Hepatocyte (in vitro differentiated cells): ENCODE results near the gene F8A1. TPM values are rescaled to one million over a fixed set of nuclear protein-coding genes. Genes with fewer than 3 reads are reported as not detected.

Source experiments
- DNase-seq: peaks from one replicate; pipeline ENCODE4 v3.0.0-alpha.2; 2016; ENCODE audit warnings: low spot score
- H2AFZ ChIP-seq: fragments of 200-600 bp; sonication (generic); 2 replicates; pipeline ENCODE4 v1.6.0; 2016; ENCODE audit warnings: antibody characterized with exemption, mild to moderate bottlenecking
- H3K27ac ChIP-seq: fragments of 200-600 bp; sonication (generic); 2 replicates; pipeline ENCODE4 v1.5.1; 2016; ENCODE audit warnings: mild to moderate bottlenecking
- H3K27me3 ChIP-seq: fragments of 200-600 bp; sonication (generic); 2 replicates; pipeline ENCODE4 v1.6.1; 2016
- H3K36me3 ChIP-seq: fragments of 200-600 bp; sonication (generic); replicated peaks from 2 replicates; pipeline ENCODE4 v1.5.1; 2016; ENCODE audit warnings: low read depth; ENCODE audit not compliant: insufficient read depth
- H3K4me1 ChIP-seq: fragments of 200-600 bp; sonication (generic); 2 replicates; pipeline ENCODE4 v1.5.1; 2016; ENCODE audit warnings: mild to moderate bottlenecking, moderate library complexity; ENCODE audit not compliant: insufficient read depth
- H3K4me2 ChIP-seq: fragments of 200-600 bp; sonication (generic); 2 replicates; pipeline ENCODE4 v1.6.0; 2016
- H3K4me3 ChIP-seq: fragments of 200-600 bp; sonication (generic); 2 replicates; pipeline ENCODE4 v1.5.1; 2016; ENCODE audit warnings: mild to moderate bottlenecking
- H3K79me2 ChIP-seq: fragments of 200-600 bp; sonication (generic); 2 replicates; pipeline ENCODE4 v1.6.0; 2017; ENCODE audit warnings: mild to moderate bottlenecking
- H3K9me2 ChIP-seq: fragments of 200-600 bp; sonication (generic); replicated peaks from 2 replicates; pipeline ENCODE4 v1.6.0; 2017; ENCODE audit warnings: mild to moderate bottlenecking; ENCODE audit not compliant: insufficient read depth
- H3K9me3 ChIP-seq: fragments of 200-600 bp; sonication (generic); 2 replicates; pipeline ENCODE4 v1.5.1; 2016; ENCODE audit warnings: low read depth, mild to moderate bottlenecking
- H4K20me1 ChIP-seq: fragments of 200-600 bp; sonication (generic); 2 replicates; pipeline ENCODE4 v1.6.0; 2016; ENCODE audit warnings: mild to moderate bottlenecking; ENCODE audit not compliant: insufficient read depth, poor library complexity, severe bottlenecking
- EZH2 ChIP-seq: fragments of 200-600 bp; sonication (generic); IDR thresholded peaks from 2 replicates; pipeline ENCODE4 v1.6.1; 2016; ENCODE audit warnings: antibody characterized with exemption, mild to moderate bottlenecking, borderline replicate concordance
- EZH2phosphoT487 ChIP-seq: fragments of 200-600 bp; sonication (generic); IDR thresholded peaks from one replicate; pipeline ENCODE4 v1.6.1; 2018; ENCODE audit warnings: antibody characterized with exemption, mild to moderate bottlenecking, low read depth, moderate library complexity; ENCODE audit not compliant: unreplicated experiment, severe bottlenecking
- WGBS: methylation state at CpG from one replicate; pipeline ENCODE4 v1.1.6; 2016; ENCODE audit warnings: low lambda C conversion rate; ENCODE audit errors: missing lambda C conversion rate; 5-methylcytosine and 5-hydroxymethylcytosine counted together
- polyA plus RNA-seq: library from polyadenylated mRNA; unstranded; fragments of >200 nt; fragmentation: Nextera tagmentation; extraction: Ambion mirVana; gene quantifications from 2 replicates; pipeline ENCODE4 v1.2.1, GENCODE V29; 2016
- total RNA-seq: library from RNA; depleted of rRNA; stranded (reverse); fragments of >200 nt; gene quantifications from 2 replicates; pipeline ENCODE4 v1.2.3, GENCODE V29; 2014
- TF ChIP-seq, protein P1 (sequence below): fragments of 200-600 bp; sonication (generic); IDR thresholded peaks from 2 replicates; pipeline ENCODE4 v1.5.1; 2016; ENCODE audit warnings: antibody characterized with exemption, mild to moderate bottlenecking; ENCODE audit not compliant: poor library complexity

F8A1 gene
- total and polyA plus RNA-seq, 2 experiments from 2014 or later: 6.4 to 40.1 TPM

DNA sequence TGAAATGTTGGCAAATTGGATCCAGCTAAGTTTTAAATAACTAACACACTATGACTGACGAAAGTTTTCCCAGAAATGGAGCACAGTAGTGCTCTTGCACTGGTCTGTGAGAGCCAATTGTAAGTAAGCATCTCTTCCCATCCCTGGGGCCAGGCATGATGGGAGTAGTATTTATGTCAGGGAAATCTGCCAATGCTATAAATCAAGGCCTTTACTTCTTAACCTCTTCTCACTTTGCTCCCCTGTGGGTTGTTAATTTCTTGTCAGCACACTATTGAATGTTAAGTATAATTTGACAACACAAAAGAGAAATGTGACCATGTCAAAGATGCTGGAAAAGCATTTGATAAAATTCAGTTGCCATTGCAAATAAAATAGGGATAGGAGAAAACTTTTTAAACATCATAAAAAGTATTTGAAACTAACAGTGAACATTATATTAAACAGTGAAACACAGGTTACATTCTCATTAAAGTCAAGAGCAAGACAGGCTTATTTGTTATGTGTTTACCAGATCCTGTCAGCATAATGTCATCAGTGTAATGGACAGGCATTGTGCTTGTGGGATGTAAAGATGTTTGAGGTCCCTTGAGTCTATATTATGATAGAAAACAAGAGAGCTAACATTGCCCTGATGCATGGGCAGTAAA lies 5.0 kb downstream of the F8A1 start:
- TF ChIP-seq, protein P1, sequence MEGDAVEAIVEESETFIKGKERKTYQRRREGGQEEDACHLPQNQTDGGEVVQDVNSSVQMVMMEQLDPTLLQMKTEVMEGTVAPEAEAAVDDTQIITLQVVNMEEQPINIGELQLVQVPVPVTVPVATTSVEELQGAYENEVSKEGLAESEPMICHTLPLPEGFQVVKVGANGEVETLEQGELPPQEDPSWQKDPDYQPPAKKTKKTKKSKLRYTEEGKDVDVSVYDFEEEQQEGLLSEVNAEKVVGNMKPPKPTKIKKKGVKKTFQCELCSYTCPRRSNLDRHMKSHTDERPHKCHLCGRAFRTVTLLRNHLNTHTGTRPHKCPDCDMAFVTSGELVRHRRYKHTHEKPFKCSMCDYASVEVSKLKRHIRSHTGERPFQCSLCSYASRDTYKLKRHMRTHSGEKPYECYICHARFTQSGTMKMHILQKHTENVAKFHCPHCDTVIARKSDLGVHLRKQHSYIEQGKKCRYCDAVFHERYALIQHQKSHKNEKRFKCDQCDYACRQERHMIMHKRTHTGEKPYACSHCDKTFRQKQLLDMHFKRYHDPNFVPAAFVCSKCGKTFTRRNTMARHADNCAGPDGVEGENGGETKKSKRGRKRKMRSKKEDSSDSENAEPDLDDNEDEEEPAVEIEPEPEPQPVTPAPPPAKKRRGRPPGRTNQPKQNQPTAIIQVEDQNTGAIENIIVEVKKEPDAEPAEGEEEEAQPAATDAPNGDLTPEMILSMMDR: no peak
- no peak for TF ChIP-seq EZH2
- no peak for TF ChIP-seq EZH2phosphoT487

DNA sequence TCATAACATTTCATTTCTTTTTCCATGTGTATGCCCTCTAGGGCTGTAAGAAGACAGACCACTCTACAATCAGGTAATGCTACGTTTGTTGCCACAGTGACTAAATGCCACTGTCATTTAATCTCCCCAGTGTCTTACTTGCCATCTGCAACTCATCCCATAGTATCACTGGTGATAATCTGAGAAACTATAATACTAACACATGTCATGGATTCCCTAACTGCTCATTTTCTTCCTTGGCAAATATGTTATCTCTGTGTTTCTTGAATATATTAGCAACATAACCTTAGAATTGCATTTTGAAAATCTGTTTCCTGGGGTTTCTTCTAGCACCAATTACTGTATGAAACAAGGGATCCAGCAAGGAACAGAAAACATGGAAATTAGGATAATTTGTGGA lies 6.1 kb downstream of the F8A1 start:
- H3K36me3 ChIP-seq: no peaks in the 10 kb centered on the region
- H3K27ac ChIP-seq: no peak overlapping the region
- 39% methylated on average over 1 of the region's 1 CpG for WGBS
- H3K9me3 ChIP-seq: no peaks in the 10 kb centered on the region
- H4K20me1 ChIP-seq: no peaks in the 10 kb centered on the region
- TF ChIP-seq EZH2 (no peak), EZH2phosphoT487 (no peak)
- TF ChIP-seq, protein P1: no peak
- no peaks in the 10 kb centered on the region for H3K4me1 ChIP-seq
- no peak overlapping the region for H3K4me3 ChIP-seq
- no peaks in the 10 kb centered on the region for H3K9me2 ChIP-seq
- DNase-seq: no peak
- H3K79me2 ChIP-seq: no peaks in the 10 kb centered on the region
- H3K4me2 ChIP-seq: no peak overlapping the region
- no peaks in the 10 kb centered on the region for H3K27me3 ChIP-seq
- no peak overlapping the region for H2AFZ ChIP-seq

More for the DNA sequence above, 5.0 kb downstream of the F8A1 start:
- Histone ChIP-seq H3K9me3 (no peaks in the 10 kb centered on the region), H3K4me2 (no peak overlapping the region), H3K27ac (no peak overlapping the region), H3K4me3 (no peak overlapping the region), H4K20me1 (no peaks in the 10 kb centered on the region), H3K27me3 (no peaks in the 10 kb centered on the region), H3K79me2 (no peaks in the 10 kb centered on the region), H3K9me2 (no peaks in the 10 kb centered on the region), H2AFZ (no peak overlapping the region), H3K36me3 (no peaks in the 10 kb centered on the region), H3K4me1 (no peaks in the 10 kb centered on the region)
- DNase-seq: no peak
- WGBS: 39% methylated on average over 1 of the region's 1 CpG

DNA sequence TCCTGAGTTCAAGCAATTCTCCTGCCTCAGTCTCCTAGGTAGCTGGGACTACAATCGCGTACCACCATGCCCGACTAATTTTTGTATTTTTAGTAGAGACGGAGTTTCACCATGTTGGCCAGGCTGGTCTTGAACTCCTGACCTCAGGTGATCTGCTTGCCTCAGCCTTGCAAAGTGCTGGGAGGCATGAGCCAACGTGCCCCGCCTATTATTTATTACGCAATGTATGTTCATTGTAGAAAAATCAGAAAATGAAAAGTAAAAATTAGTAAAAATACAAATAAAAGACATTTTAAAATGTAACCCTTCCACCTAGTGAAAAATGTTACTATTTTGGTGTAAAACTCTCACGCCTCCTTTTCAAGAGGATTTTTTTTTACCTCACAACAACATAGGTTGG lies 14.2 kb downstream of the F8A1 start:
- no peaks in the 10 kb centered on the region for H3K27me3 ChIP-seq
- no peaks in the 10 kb centered on the region for H3K4me1 ChIP-seq
- no peaks in the 10 kb centered on the region for H3K36me3 ChIP-seq
- H3K27ac ChIP-seq: no peak overlapping the region
- H4K20me1 ChIP-seq: no peaks in the 10 kb centered on the region
- TF ChIP-seq, protein P1: no peak
- TF ChIP-seq EZH2: no peak
- no peak for TF ChIP-seq EZH2phosphoT487
- H3K9me2 ChIP-seq: no peaks in the 10 kb centered on the region
- H3K79me2 ChIP-seq: no peaks in the 10 kb centered on the region
- H2AFZ ChIP-seq: no peak overlapping the region
- DNase-seq: no peak
- H3K4me3 ChIP-seq: no peak overlapping the region
- 86% methylated on average over 8 of the region's 8 CpGs for WGBS
- no peak overlapping the region for H3K4me2 ChIP-seq
- H3K9me3 ChIP-seq: no peaks in the 10 kb centered on the region
